Measurements from ENCODE around the gene PCDH11X. TPM values are rescaled to one million over a fixed set of nuclear protein-coding genes. Genes with fewer than 3 reads are reported as not detected.

The PCDH11X gene, protein sequence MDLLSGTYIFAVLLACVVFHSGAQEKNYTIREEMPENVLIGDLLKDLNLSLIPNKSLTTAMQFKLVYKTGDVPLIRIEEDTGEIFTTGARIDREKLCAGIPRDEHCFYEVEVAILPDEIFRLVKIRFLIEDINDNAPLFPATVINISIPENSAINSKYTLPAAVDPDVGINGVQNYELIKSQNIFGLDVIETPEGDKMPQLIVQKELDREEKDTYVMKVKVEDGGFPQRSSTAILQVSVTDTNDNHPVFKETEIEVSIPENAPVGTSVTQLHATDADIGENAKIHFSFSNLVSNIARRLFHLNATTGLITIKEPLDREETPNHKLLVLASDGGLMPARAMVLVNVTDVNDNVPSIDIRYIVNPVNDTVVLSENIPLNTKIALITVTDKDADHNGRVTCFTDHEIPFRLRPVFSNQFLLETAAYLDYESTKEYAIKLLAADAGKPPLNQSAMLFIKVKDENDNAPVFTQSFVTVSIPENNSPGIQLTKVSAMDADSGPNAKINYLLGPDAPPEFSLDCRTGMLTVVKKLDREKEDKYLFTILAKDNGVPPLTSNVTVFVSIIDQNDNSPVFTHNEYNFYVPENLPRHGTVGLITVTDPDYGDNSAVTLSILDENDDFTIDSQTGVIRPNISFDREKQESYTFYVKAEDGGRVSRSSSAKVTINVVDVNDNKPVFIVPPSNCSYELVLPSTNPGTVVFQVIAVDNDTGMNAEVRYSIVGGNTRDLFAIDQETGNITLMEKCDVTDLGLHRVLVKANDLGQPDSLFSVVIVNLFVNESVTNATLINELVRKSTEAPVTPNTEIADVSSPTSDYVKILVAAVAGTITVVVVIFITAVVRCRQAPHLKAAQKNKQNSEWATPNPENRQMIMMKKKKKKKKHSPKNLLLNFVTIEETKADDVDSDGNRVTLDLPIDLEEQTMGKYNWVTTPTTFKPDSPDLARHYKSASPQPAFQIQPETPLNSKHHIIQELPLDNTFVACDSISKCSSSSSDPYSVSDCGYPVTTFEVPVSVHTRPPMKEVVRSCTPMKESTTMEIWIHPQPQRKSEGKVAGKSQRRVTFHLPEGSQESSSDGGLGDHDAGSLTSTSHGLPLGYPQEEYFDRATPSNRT (N-terminal part only)
- not detected in 2 replicates for total RNA-seq

DNA sequence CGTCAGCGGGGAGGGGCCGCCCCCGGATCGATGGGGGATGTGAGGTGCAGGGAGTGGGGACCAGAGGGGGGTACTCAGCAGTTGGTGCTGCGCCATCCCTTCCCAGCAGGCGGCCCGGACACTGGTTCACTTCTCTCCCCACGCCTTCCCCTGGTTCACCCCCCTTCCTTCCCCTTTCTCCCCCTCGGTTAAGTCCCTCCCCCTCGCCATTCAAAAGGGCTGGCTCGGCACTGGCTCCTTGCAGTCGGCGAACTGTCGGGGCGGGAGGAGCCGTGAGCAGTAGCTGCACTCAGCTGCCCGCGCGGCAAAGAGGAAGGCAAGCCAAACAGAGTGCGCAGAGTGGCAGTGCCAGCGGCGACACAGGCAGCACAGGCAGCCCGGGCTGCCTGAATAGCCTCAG, at the start of gene PCDH11X:
TSS of gene PCDH11X (plus strand) at position 241 of the 400 bp plus-strand sequence. CDS start 56,130 bp downstream, outside the sequence.

Data from myometrial cell (primary cell).